Osteocyte (in vitro differentiated cells): ENCODE data around the gene ASTN2. TPM values are rescaled to one million over a fixed set of nuclear protein-coding genes. Genes with fewer than 3 reads are reported as not detected.
A peak's percentile ranks its signal among the peaks of the same experiment; 100 is the strongest.

Source experiments
- DNase-seq: peaks from one replicate; pipeline ENCODE4 v3.0.0; 2021; ENCODE audit warnings: mixed read lengths; ENCODE audit not compliant: unreplicated experiment; ENCODE audit errors: extremely low spot score
- H3K27ac Mint-ChIP-seq: one replicate; pipeline ENCODE4 v1.8.0; 2021; ENCODE audit warnings: mild to moderate bottlenecking, mixed read lengths; ENCODE audit not compliant: unreplicated experiment
- H3K27me3 Mint-ChIP-seq: one replicate; pipeline ENCODE4 v1.8.0; 2021; ENCODE audit warnings: mixed read lengths; ENCODE audit not compliant: unreplicated experiment
- H3K36me3 Mint-ChIP-seq: one replicate; pipeline ENCODE4 v1.8.0; 2021; ENCODE audit warnings: mixed read lengths; ENCODE audit not compliant: unreplicated experiment
- H3K4me1 Mint-ChIP-seq: one replicate; pipeline ENCODE4 v1.8.0; 2021; ENCODE audit warnings: mixed read lengths; ENCODE audit not compliant: unreplicated experiment
- H3K4me3 Mint-ChIP-seq: one replicate; pipeline ENCODE4 v1.8.0; 2021; ENCODE audit warnings: mild to moderate bottlenecking, moderate library complexity, mixed read lengths; ENCODE audit not compliant: unreplicated experiment
- H3K9me3 Mint-ChIP-seq: one replicate; pipeline ENCODE4 v1.8.0; 2021; ENCODE audit warnings: mixed read lengths; ENCODE audit not compliant: unreplicated experiment
- total RNA-seq: library from RNA; stranded (reverse); gene quantifications from 2 replicates; pipeline ENCODE4 v1.2.1, GENCODE V29; 2021
- TF ChIP-seq, protein P1 (sequence below): fragments of 200-600 bp; sonication (generic); IDR thresholded peaks from 2 replicates; pipeline ENCODE4 v1.5.0; 2021; ENCODE audit warnings: antibody characterized with exemption, mild to moderate bottlenecking, moderate library complexity

ASTN2 gene
- total RNA-seq, 1 donor from 2014 or later, result 2.3 TPM

DNA sequence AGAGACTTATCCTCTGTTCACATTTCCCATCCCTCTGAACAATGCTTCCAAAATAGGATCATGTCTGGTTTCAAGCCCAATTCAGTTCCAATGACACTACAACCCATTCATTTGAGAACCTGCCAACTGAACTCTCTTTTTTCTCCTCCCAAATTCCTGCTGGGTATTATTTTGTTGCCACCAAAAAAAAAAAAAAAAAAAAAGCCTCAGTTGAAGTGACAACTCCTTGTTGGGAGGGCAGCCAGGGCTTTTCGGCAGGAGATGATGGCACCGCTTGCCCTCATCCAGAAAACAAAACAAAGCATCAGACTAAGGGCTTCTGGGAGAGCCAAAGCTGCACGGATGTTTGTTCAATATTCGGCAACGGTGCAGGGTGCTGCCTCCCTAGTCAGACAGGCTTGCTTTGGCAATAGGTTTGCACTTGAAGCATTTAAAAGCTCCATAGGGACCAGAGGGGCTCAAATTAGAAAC lies 758.3 kb downstream of the ASTN2 start:
- DNase-seq, result no peak
- H3K4me1 Mint-ChIP-seq, result peaks cover 2% of the 10 kb centered on the region
- TF ChIP-seq, protein P1, sequence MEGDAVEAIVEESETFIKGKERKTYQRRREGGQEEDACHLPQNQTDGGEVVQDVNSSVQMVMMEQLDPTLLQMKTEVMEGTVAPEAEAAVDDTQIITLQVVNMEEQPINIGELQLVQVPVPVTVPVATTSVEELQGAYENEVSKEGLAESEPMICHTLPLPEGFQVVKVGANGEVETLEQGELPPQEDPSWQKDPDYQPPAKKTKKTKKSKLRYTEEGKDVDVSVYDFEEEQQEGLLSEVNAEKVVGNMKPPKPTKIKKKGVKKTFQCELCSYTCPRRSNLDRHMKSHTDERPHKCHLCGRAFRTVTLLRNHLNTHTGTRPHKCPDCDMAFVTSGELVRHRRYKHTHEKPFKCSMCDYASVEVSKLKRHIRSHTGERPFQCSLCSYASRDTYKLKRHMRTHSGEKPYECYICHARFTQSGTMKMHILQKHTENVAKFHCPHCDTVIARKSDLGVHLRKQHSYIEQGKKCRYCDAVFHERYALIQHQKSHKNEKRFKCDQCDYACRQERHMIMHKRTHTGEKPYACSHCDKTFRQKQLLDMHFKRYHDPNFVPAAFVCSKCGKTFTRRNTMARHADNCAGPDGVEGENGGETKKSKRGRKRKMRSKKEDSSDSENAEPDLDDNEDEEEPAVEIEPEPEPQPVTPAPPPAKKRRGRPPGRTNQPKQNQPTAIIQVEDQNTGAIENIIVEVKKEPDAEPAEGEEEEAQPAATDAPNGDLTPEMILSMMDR, result no peak
- no peaks in the 10 kb centered on the region for H3K9me3 Mint-ChIP-seq
- no peaks in the 10 kb centered on the region for H3K27me3 Mint-ChIP-seq
- no peaks in the 10 kb centered on the region for H3K36me3 Mint-ChIP-seq
- no peak overlapping the region for H3K4me3 Mint-ChIP-seq
- H3K27ac Mint-ChIP-seq, result no peak overlapping the region

DNA sequence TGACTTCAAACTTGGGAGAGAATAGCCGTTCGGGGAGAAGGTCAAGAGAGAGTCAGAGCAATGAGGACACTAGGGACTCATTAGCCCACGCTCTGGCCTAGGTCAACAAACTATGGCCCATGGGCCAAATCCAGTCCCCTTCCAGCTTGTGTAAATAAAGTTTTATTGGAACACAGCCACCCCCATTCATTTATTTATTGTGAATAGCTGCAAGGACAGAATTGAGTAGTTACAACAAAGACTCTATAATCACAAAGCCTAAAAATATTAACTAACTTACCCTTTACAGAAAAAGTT lies 760.9 kb downstream of the ASTN2 start:
- TF ChIP-seq, protein P1, result no peak
- no peak overlapping the region for H3K4me3 Mint-ChIP-seq
- no peak overlapping the region for H3K27ac Mint-ChIP-seq
- no peak for DNase-seq
- no peaks in the 10 kb centered on the region for H3K36me3 Mint-ChIP-seq
- no peaks in the 10 kb centered on the region for H3K27me3 Mint-ChIP-seq
- H3K4me1 Mint-ChIP-seq, result no peaks in the 10 kb centered on the region
- H3K9me3 Mint-ChIP-seq, result no peaks in the 10 kb centered on the region

DNA sequence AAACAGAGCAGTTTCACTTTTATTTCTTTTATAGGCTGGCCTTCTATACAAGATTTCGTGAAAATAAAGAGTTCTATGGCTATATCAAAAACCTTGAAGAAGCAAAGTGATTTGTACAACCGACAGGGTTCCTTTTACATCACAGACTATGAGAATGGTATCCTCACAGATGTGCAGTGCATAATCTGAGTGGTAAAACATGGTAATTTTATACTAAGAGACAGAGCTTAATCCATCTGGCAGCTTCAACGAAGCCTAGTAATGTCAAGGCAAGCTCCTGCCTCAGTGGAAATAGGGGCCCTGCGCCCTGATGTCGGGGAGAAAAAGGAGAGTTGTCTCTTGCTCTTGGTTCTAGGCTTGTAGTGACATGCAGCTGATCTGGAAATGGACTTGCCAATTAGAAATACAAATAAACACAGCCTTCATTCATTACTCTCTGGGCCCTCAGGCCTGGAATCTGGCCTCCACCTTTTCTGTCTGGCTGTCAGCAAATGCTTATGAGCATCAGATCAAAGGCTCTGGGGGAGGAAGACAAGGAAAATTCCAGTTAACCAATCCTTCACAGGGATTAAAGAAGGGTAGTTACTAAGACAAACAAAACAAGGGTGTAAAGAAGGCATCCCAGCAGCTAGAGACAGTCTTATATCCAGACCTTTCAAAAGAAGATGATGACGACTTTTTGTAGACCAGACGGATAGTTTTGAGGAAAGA lies 761.4 kb downstream of the ASTN2 start:
- no peak for DNase-seq
- Mint-ChIP-seq H3K27ac (no peak overlapping the region), H3K4me1 (no peaks in the 10 kb centered on the region), H3K4me3 (no peak overlapping the region), H3K36me3 (no peaks in the 10 kb centered on the region), H3K27me3 (no peaks in the 10 kb centered on the region), H3K9me3 (no peaks in the 10 kb centered on the region)
- TF ChIP-seq, protein P1, result no peak

GRCh38 chr9:116647515-116647809 lies 767.4 kb downstream of the ASTN2 start:
- Mint-ChIP-seq H3K9me3 (no peaks in the 10 kb centered on the region), H3K4me1 (peaks cover 17% of the 10 kb centered on the region), H3K4me3 (no peak overlapping the region), H3K27ac (no peak overlapping the region), H3K27me3 (no peaks in the 10 kb centered on the region), H3K36me3 (no peaks in the 10 kb centered on the region)
- no peak for DNase-seq
- TF ChIP-seq, protein P1, result peak; percentile 3

DNA sequence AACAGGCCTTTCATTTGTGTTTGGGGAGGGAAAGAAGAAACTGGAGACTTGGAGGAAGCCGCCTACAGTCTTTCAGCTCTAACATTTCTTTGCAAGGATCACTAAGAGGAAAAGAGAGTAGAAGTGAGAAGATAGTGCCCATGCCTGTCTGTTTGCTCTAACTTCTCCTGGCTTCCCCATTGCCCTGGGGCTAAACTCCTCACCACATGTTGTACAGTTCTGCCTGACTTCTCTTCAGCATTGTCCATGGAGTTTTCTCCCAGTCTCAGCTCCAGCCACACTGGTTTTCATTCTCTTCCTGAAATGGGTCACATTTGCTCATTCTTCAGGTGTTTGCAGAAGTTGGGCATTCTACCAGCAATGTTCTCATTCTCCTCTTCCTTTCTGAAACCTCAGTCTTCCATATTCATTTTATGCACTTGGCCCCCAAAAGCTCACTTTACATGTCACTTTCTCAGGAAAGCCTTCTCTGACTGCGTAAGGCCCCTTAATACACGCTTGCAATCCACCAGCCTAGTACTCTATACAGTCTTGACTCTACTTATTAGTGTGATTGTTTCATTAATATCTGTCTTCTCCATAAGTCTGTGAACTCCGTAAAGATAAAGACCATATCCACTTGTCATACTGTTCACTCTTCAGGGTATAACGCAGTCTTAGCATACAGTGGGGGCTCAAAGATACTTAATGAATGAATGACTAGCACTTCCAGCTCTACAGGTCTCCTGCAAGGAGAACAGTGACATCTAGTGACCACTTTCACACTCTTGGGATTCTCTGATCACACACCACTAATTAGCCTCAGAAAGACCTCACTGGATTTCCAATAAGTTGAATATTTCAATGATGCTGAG lies 768.0 kb downstream of the ASTN2 start:
- no peak overlapping the region for H3K4me3 Mint-ChIP-seq
- no peak for DNase-seq
- no peak overlapping the region for H3K27ac Mint-ChIP-seq
- H3K27me3 Mint-ChIP-seq, result no peaks in the 10 kb centered on the region
- H3K36me3 Mint-ChIP-seq, result no peaks in the 10 kb centered on the region
- no peaks in the 10 kb centered on the region for H3K9me3 Mint-ChIP-seq
- peaks cover 17% of the 10 kb centered on the region for H3K4me1 Mint-ChIP-seq
- TF ChIP-seq, protein P1, result peak; percentile 78
